ENCODE measurements around the gene CLEC2L.

CLEC2L gene

GRCh38 chr7:139482662-139483466, 40.6 kb upstream of the CLEC2L start:
- Histone ChIP-seq H3K9me3 (ENCODE audit: control insufficient read depth, insufficient read depth, low read length) (no peaks in the 10 kb centered on the region), H3K27ac (ENCODE audit: low read depth, low read length) (no peak overlapping the region), H3K4me3 (ENCODE audit: low read length) (no peak overlapping the region), H3F3A (ENCODE audit: control insufficient read depth, insufficient read depth) (no peaks in the 10 kb centered on the region), H3K4me1 (ENCODE audit: control insufficient read depth, low read length) (no peaks in the 10 kb centered on the region), H3K27me3 (ENCODE audit: control insufficient read depth, low read length) (peaks cover 19% of the 10 kb centered on the region), H3K4me2 (ENCODE audit: low read length) (no peak overlapping the region), H3K36me3 (ENCODE audit: control insufficient read depth, low read length) (no peaks in the 10 kb centered on the region), H3K9me2 (replicated peaks; ENCODE audit: control insufficient read depth, low read length) (no peaks in the 10 kb centered on the region), H3K79me2 (ENCODE audit: control insufficient read depth, low read length) (no peaks in the 10 kb centered on the region), H4K20me1 (ENCODE audit: control insufficient read depth, insufficient read depth, low read depth, low read length) (no peaks in the 10 kb centered on the region)
- TF ChIP-seq EZH2phosphoT487 (IDR thresholded peaks at IDR 0.05; ENCODE audit: borderline replicate concordance, low read length), result no peak
- TF ChIP-seq, protein P1, sequence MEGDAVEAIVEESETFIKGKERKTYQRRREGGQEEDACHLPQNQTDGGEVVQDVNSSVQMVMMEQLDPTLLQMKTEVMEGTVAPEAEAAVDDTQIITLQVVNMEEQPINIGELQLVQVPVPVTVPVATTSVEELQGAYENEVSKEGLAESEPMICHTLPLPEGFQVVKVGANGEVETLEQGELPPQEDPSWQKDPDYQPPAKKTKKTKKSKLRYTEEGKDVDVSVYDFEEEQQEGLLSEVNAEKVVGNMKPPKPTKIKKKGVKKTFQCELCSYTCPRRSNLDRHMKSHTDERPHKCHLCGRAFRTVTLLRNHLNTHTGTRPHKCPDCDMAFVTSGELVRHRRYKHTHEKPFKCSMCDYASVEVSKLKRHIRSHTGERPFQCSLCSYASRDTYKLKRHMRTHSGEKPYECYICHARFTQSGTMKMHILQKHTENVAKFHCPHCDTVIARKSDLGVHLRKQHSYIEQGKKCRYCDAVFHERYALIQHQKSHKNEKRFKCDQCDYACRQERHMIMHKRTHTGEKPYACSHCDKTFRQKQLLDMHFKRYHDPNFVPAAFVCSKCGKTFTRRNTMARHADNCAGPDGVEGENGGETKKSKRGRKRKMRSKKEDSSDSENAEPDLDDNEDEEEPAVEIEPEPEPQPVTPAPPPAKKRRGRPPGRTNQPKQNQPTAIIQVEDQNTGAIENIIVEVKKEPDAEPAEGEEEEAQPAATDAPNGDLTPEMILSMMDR (IDR thresholded peaks at IDR 0.05; ENCODE audit: low read depth, low read length, poor library complexity, severe bottlenecking), result no peak

GRCh38 chr7:139487366-139488080, 36.0 kb upstream of the CLEC2L start:
- no peaks in the 10 kb centered on the region for H4K20me1 ChIP-seq (ENCODE audit: control insufficient read depth, insufficient read depth, low read depth, low read length)
- H3F3A ChIP-seq (ENCODE audit: control insufficient read depth, insufficient read depth), result no peaks in the 10 kb centered on the region
- TF ChIP-seq, protein P1 (IDR thresholded peaks at IDR 0.05; ENCODE audit: low read depth, low read length, poor library complexity, severe bottlenecking), result no peak
- H3K4me3 ChIP-seq (ENCODE audit: low read length), result no peak overlapping the region
- H3K36me3 ChIP-seq (ENCODE audit: control insufficient read depth, low read length), result no peaks in the 10 kb centered on the region
- H3K27me3 ChIP-seq (ENCODE audit: control insufficient read depth, low read length), result peaks cover 14% of the 10 kb centered on the region
- H3K9me3 ChIP-seq (ENCODE audit: control insufficient read depth, insufficient read depth, low read length), result no peaks in the 10 kb centered on the region
- H3K79me2 ChIP-seq (ENCODE audit: control insufficient read depth, low read length), result no peaks in the 10 kb centered on the region
- H3K27ac ChIP-seq (ENCODE audit: low read depth, low read length), result no peak overlapping the region
- no peak overlapping the region for H3K4me2 ChIP-seq (ENCODE audit: low read length)
- no peaks in the 10 kb centered on the region for H3K4me1 ChIP-seq (ENCODE audit: control insufficient read depth, low read length)
- H3K9me2 ChIP-seq (replicated peaks; ENCODE audit: control insufficient read depth, low read length), result no peaks in the 10 kb centered on the region

GRCh38 chr7:139488810-139489209, 34.7 kb upstream of the CLEC2L start:
- H3K4me2 ChIP-seq (ENCODE audit: low read length), result no peak overlapping the region
- H3K9me3 ChIP-seq (ENCODE audit: control insufficient read depth, insufficient read depth, low read length), result no peaks in the 10 kb centered on the region
- H3K36me3 ChIP-seq (ENCODE audit: control insufficient read depth, low read length), result no peaks in the 10 kb centered on the region
- no peaks in the 10 kb centered on the region for H3K9me2 ChIP-seq (replicated peaks; ENCODE audit: control insufficient read depth, low read length)
- no peaks in the 10 kb centered on the region for H4K20me1 ChIP-seq (ENCODE audit: control insufficient read depth, insufficient read depth, low read depth, low read length)
- peaks cover 8% of the 10 kb centered on the region for H3K27me3 ChIP-seq (ENCODE audit: control insufficient read depth, low read length)
- no peaks in the 10 kb centered on the region for H3F3A ChIP-seq (ENCODE audit: control insufficient read depth, insufficient read depth)
- H3K4me1 ChIP-seq (ENCODE audit: control insufficient read depth, low read length), result no peaks in the 10 kb centered on the region
- H3K4me3 ChIP-seq (ENCODE audit: low read length), result no peak overlapping the region
- no peaks in the 10 kb centered on the region for H3K79me2 ChIP-seq (ENCODE audit: control insufficient read depth, low read length)
- no peak for TF ChIP-seq EZH2phosphoT487 (IDR thresholded peaks at IDR 0.05; ENCODE audit: borderline replicate concordance, low read length)
- TF ChIP-seq, protein P1 (IDR thresholded peaks at IDR 0.05; ENCODE audit: low read depth, low read length, poor library complexity, severe bottlenecking), result no peak
- H3K27ac ChIP-seq (ENCODE audit: low read depth, low read length), result no peak overlapping the region

Data from DOHH2 (cell line).